Glutamatergic neuron (in vitro differentiated cells): ENCODE data around the gene LILRA1. TPM values are rescaled to one million over a fixed set of nuclear protein-coding genes. Genes with fewer than 3 reads are reported as not detected.

Experiments
- DNase-seq: peaks from one replicate; pipeline ENCODE4 v3.0.0; 2022
- H3K27ac Mint-ChIP-seq: one replicate; pipeline ENCODE4 v1.8.0; 2020; ENCODE audit warnings: mild to moderate bottlenecking, mixed read lengths, inconsistent platforms; ENCODE audit not compliant: unreplicated experiment
- H3K27me3 Mint-ChIP-seq: one replicate; pipeline ENCODE4 v1.8.0; 2020; ENCODE audit warnings: mild to moderate bottlenecking, moderate library complexity, mixed read lengths, inconsistent platforms; ENCODE audit not compliant: unreplicated experiment
- H3K36me3 Mint-ChIP-seq: one replicate; pipeline ENCODE4 v1.8.0; 2020; ENCODE audit warnings: mild to moderate bottlenecking, mixed read lengths, inconsistent platforms; ENCODE audit not compliant: unreplicated experiment
- H3K4me1 Mint-ChIP-seq: one replicate; pipeline ENCODE4 v1.8.0; 2020; ENCODE audit warnings: mild to moderate bottlenecking, low read depth, mixed read lengths, inconsistent platforms; ENCODE audit not compliant: unreplicated experiment
- H3K4me3 Mint-ChIP-seq: one replicate; pipeline ENCODE4 v1.8.0; 2020; ENCODE audit warnings: mild to moderate bottlenecking, mixed read lengths, inconsistent platforms; ENCODE audit not compliant: unreplicated experiment
- H3K9me3 Mint-ChIP-seq: one replicate; pipeline ENCODE4 v1.8.0; 2020; ENCODE audit warnings: mild to moderate bottlenecking, moderate library complexity, mixed read lengths, inconsistent platforms; ENCODE audit not compliant: unreplicated experiment
- CTCF ChIP-seq: fragments of 200-600 bp; sonication (generic); IDR thresholded peaks from one replicate; pipeline ENCODE4 v1.5.0; 2021; ENCODE audit not compliant: partially characterized antibody, unreplicated experiment
- microRNA-seq: library from miRNA; unstranded; fragments of <30 nt; microRNA quantifications from one replicate; pipeline ENCODE4, GENCODE V29; 2020; ENCODE audit not compliant: unreplicated experiment
- total RNA-seq: library from RNA; stranded (reverse); fragmentation: NEBNext Ultra II Directional; extraction: Animal tissue kit (Norgen Biotek cat#: 25700); gene quantifications from one replicate; pipeline ENCODE4 v1.2.1, GENCODE V29; 2021; ENCODE audit not compliant: unreplicated experiment

The LILRA1 gene
- total RNA-seq, 1 donor from 2014 or later, result not detected

- no peak for TF ChIP-seq CTCF
- Mint-ChIP-seq H3K9me3 (peaks cover 4% of the 10 kb centered on the region), H3K27me3 (no peaks in the 10 kb centered on the region), H3K4me1 (no peaks in the 10 kb centered on the region), H3K4me3 (no peak overlapping the region), H3K27ac (no peak overlapping the region), H3K36me3 (no peaks in the 10 kb centered on the region)
- no peak for DNase-seq
These were observed 50.6 kb downstream of the LILRA1 start for GRCh38 chr19:54644056-54644455.

DNA sequence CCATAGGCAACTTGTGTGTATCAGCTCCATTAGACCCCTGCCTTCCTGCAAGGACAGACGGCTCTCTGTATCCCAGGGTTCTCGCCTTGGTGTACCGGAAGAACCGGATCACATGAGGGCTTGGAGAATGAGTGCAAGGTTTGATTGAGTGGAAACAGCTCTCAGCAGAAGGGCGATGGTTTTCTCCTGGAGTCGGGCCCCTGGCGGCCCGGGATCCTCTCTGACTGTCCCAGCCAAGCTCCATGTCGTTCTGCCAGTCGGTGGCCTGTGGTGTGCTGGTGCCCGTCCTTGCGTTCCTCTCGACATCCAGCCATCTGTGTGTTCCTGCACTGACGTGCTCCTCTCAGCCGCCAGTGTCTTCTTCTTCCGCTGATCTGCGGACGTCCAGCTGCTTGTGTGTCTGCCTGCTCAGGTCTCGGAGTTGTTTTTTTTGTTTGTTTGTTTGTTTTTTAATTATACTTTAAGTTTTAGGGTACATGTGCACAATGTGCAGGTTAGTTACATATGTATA is 53.0 kb downstream of the LILRA1 start:
- Mint-ChIP-seq H3K36me3 (no peaks in the 10 kb centered on the region), H3K4me1 (no peaks in the 10 kb centered on the region), H3K27me3 (no peaks in the 10 kb centered on the region), H3K4me3 (no peak overlapping the region), H3K9me3 (peaks cover 4% of the 10 kb centered on the region), H3K27ac (no peak overlapping the region)
- TF ChIP-seq CTCF, result no peak
- DNase-seq, result no peak

GRCh38 chr19:54648129-54648528 is 54.7 kb downstream of the LILRA1 start:
- Mint-ChIP-seq H3K4me3 (no peak overlapping the region), H3K9me3 (peaks cover 2% of the 10 kb centered on the region), H3K27ac (no peak overlapping the region), H3K4me1 (no peaks in the 10 kb centered on the region), H3K27me3 (no peaks in the 10 kb centered on the region), H3K36me3 (no peaks in the 10 kb centered on the region)
- no peak for TF ChIP-seq CTCF
- no peak for DNase-seq

- no peaks in the 10 kb centered on the region for H3K36me3 Mint-ChIP-seq
- H3K27ac Mint-ChIP-seq, result no peak overlapping the region
- H3K4me1 Mint-ChIP-seq, result peaks cover 9% of the 10 kb centered on the region
- no peak for DNase-seq
- no peak overlapping the region for H3K4me3 Mint-ChIP-seq
- peaks cover 2% of the 10 kb centered on the region for H3K9me3 Mint-ChIP-seq
- H3K27me3 Mint-ChIP-seq, result no peaks in the 10 kb centered on the region
- no peak for TF ChIP-seq CTCF
These were observed 56.8 kb downstream of the LILRA1 start for GRCh38 chr19:54650108-54650655.

Small RNA genes within 50 kb of the gene (microRNA-seq; reads per million reads assigned to microRNA genes)
- gene MIR8061, result not detected

Other genes starting within 250 kb of the LILRA1 start
- not detected for gene LAIR1, start 228.7 kb upstream of the LILRA1 start, total RNA-seq
- 2.9 TPM for gene TTYH1, start 178.2 kb upstream of the LILRA1 start, total RNA-seq
- gene LENG8, start 144.4 kb upstream of the LILRA1 start, total RNA-seq, result 278 TPM
- gene LENG9, start 129.9 kb upstream of the LILRA1 start, total RNA-seq, result 4.7 TPM
- not detected for gene CDC42EP5, start 120.3 kb upstream of the LILRA1 start, total RNA-seq
- not detected for gene LAIR2, start 90.8 kb upstream of the LILRA1 start, total RNA-seq
- gene LILRA2, start 19.8 kb upstream of the LILRA1 start, total RNA-seq, result not detected
- gene LILRB1, start 36.9 kb downstream of the LILRA1 start, total RNA-seq, result 0.22 TPM
- 0.44 TPM for gene LILRB4, start 69.4 kb downstream of the LILRA1 start, total RNA-seq
- not detected for gene KIR3DL3, start 130.8 kb downstream of the LILRA1 start, total RNA-seq
- gene KIR2DL3, start 144.9 kb downstream of the LILRA1 start, total RNA-seq, result not detected
- not detected for gene KIR2DL1, start 176.2 kb downstream of the LILRA1 start, total RNA-seq
- not detected for gene KIR2DL4, start 210.0 kb downstream of the LILRA1 start, total RNA-seq
- not detected for gene KIR3DL1, start 222.8 kb downstream of the LILRA1 start, total RNA-seq
- not detected for gene KIR2DS4, start 239.0 kb downstream of the LILRA1 start, total RNA-seq